RWPE1 (cell line): ENCODE data around the gene DCLK2.

ENCODE experiments used
- CTCF ChIA-PET: fragments of 350-600 bp; sonication (Branson Sonifier 250); formaldehyde crosslinking; extraction: SDS; loops from one replicate; lab custom pipeline; 2021; lab: Yijun Ruan, JAX
- POLR2A ChIA-PET: fragments of 400-600 bp; formaldehyde crosslinking; extraction: SDS; loops from one replicate; lab custom pipeline; 2020; ENCODE audit warnings: antibody characterized with exemption; ENCODE audit not compliant: low non-redundant PET; lab: Yijun Ruan, JAX
- DNase-seq: peaks from one replicate; pipeline ENCODE4 v3.0.0; 2012; ENCODE audit warnings: low spot score
- H3K27ac ChIP-seq: fragments of 450-650 bp; 2 replicates; pipeline ENCODE4 v1.5.1; 2017
- CTCF ChIP-seq: fragments of 450-650 bp; conservative IDR thresholded peaks from 2 replicates; pipeline ENCODE4 v1.5.1; 2017; ENCODE audit warnings: low read depth, mild to moderate bottlenecking

DCLK2 gene

GRCh38 chr4:150234246-150234645 is 156.0 kb downstream of the DCLK2 start:
- ChIA-PET CTCF (no interaction called here), POLR2A (no interaction called here)
- no peak overlapping the region for H3K27ac ChIP-seq
- no peak for TF ChIP-seq CTCF
- no peak for DNase-seq

GRCh38 chr4:150235317-150235716 is 157.1 kb downstream of the DCLK2 start:
- POLR2A ChIA-PET, result no interaction called here
- no peak for DNase-seq
- CTCF ChIA-PET, result no interaction called here
- TF ChIP-seq CTCF, result no peak
- H3K27ac ChIP-seq, result no peak overlapping the region

- no peak for DNase-seq
- no peak overlapping the region; the same call in 1 of the 2 replicates for H3K27ac ChIP-seq
- ChIA-PET POLR2A (no interaction called here), CTCF (no interaction called here)
- TF ChIP-seq CTCF, result no peak
Observed at GRCh38 chr4:150235808-150236271, 157.6 kb downstream of the DCLK2 start.

- no peak overlapping the region for H3K27ac ChIP-seq
- DNase-seq, result no peak
- ChIA-PET POLR2A (no interaction called here), CTCF (no interaction called here)
- TF ChIP-seq CTCF, result no peak
Observed at GRCh38 chr4:150236626-150237025, 158.4 kb downstream of the DCLK2 start.

- peak; percentile 64 for DNase-seq
- ChIA-PET CTCF (no interaction called here), POLR2A (no interaction called here)
- no peak for TF ChIP-seq CTCF
- no peak overlapping the region for H3K27ac ChIP-seq
Observed at GRCh38 chr4:150237110-150237872, 159.0 kb downstream of the DCLK2 start.

- POLR2A ChIA-PET, result no interaction called here
- no peak for DNase-seq
- no peak for TF ChIP-seq CTCF
- CTCF ChIA-PET, result no interaction called here
- no peak overlapping the region for H3K27ac ChIP-seq
Observed at GRCh38 chr4:150238591-150238990, 160.3 kb downstream of the DCLK2 start.
